NCI-H128 (cell line): ENCODE data around the gene SLX4IP.

Experiments used
- DNase-seq: peaks from one replicate; lab custom pipeline; 2025; ENCODE audit not compliant: unreplicated experiment; lab: John Stamatoyannopoulos, UW

SLX4IP gene

DNA sequence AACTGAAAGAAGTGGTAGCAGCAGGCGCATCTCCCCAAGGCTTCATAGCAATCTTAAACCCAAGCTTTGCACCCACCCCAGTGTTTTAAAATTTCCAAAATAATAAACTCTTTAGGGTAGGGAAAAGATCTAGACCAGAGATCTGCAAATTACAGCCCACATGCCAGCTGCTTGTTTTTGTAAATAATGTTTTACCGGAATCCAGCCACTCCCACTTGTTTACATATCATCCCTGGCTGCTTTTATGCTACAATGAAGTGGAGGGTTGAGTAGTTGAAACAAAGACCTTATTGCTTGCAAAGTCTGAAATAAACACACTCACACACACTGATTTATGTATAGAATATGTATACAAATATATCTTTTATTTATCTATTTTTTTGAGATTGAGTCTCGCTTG lies 30.0 kb downstream of the SLX4IP start:
- no peak for DNase-seq

DNA sequence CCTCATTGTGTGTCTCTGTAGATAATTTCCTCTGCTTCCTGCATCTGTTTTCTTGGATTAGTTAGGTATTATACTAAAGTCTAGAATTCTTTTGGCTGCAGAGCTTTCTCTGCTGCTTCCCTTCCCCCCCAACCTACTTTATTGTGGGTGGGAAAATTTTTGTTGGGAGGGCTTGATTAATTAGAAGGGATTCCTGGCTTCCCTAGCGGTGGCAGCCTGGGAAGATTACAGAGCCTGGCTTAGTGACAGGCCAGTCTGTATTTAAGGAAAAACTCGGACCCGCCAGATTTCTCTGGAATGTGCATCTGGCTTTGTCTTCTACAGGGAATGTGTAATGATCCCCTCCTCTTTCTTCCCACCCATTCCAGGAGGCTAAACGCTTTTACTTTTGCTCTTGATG lies 31.2 kb downstream of the SLX4IP start:
- DNase-seq = no peak

DNA sequence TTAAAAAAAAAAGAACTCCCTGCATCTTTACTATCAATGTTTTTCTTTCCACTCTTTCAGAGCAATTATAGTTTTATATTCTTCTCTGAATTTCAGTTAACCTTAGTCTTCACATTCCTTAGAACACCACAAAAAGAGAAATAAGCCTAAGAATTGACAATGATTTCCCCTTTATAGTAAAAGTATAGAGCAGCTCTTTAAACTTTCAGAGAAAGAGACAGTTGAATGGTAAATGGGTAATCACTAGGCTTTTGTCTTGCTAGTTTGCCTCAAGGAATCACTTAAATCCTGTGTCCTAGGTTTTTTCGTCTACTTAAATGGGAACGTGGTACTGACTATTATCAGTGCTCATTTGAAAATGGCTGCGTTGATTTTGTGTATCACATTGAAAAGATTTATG lies 31.8 kb downstream of the SLX4IP start:
- DNase-seq = no peak

DNA sequence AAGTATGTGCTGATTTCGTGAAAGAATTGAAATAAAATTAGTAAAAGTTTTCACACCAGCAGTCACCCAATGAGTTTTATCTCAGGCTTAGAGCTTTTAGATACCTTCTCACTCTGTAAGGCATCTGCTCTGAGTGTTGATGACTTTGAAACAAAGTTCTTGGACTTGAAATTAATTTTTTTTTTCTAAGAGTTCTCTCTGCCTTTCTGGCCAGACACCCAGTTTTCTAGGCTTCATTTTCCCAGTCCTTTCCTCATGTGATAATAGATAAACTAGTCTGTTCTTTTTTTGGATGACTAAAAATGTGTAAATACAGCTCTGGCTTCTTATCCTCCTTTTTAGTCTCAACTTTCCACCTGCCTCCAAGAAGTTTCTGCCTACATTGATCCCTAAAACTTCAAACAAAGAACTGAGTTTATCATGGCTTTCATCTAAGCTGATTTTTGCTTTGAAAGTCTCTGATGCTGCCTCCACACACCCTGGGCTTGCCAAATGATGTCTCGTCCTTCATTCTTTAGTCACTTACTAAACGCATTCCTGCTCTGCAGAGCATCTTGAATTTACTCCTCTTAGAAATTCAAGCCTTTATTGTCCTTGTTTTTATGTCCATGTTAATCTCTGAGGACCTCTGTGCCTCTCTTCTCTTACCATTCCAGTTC lies 32.7 kb downstream of the SLX4IP start:
- DNase-seq = no peak

DNA sequence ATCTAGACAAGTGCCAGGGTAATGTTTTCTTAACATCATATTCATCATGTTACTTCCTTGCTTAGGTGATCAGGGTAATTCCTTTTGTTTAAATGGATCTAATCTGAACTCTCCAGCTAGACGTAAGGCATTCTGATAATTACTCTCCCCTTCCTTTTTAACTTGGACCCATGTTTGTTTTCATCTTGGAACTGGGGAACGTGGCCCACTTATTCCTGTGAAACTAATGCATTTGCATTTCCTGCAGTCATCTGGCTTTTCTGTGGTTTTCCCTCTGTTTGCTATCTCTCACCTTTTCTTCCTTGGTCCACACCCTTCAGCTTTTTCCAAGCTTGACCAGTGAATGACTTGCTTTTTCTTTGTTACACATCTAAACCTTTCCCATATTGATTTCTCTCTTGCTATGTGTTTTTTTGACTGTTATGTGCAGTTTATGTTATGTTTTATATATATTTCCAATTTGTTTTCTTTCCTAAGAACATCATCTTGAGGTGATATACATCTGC lies 33.3 kb downstream of the SLX4IP start:
- no peak for DNase-seq

DNA sequence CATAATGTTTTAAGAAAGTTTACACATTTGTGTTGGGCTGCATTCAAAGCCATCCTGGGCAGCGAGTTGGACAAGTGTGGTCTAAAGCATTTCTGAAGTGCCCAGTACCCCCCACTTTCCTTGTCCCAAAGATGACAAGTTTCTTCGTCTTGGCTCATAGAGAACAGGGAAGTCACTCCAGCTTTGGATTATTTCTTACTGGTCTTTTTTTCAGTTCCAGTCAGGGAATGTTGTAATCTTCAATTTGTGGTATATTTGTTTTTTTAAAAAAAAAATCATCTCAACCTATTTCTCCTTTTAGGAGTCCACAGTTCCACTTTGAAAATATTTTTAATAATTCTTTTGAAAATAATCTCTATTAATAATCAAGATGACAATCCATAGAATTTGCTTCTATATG lies 34.0 kb downstream of the SLX4IP start:
- no peak for DNase-seq

DNA sequence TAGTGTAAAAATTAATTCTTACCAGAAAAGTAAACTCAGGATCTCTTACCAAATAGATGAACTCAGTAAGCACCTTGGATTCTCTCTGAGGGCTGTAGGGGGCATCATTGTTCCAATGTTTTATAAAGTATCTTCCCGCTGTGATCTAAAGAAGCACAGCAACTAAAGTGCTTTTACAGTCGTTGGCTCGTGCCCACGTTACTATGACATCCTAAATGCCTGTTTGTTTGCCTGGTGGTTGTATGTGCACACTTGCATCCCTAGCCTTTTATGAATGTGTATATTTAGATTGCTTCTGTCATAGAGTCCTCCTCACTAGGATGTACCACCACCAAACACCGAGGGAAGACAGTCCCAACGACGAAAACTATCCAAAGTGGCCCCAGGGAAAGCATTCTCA lies 34.5 kb downstream of the SLX4IP start:
- DNase-seq = peak; percentile 93

DNA sequence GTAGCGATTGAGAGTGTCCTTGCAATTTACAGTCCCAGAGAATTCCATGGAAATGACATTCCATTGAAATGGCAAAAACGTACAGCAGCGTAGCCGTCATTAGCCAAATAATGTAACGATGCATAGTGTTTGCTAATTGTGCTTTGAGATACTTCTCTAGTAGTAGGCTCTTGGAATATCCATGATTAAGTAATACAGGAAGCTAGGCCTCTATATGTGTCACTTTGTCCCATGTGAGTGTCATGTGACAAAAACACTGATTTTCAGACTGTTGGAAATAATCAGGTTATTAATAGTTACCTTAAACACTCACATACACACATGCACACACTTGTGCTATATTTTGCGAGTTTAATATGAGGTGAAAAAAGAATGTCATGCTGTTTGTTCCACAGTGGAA lies 35.2 kb downstream of the SLX4IP start:
- no peak for DNase-seq

DNA sequence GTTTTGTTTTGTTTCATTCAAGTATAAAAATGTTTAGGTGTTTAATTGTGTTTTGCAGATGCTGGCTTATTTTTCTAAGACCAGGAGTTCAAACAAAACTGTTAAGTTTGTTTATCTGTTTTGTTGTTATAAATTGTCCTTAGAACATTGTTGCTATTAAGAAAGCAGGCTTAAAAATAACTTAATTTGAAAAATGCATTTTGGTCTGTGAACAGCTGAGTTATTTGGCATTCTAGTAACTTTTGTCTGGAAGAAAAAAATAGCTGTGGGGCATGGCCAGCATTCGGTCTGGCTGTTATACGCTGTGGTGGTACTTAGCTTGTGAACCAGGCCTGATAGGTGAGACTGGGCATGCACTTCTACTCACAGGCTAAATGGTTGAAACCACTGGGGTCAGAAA lies 37.8 kb downstream of the SLX4IP start:
- no peak for DNase-seq

DNA sequence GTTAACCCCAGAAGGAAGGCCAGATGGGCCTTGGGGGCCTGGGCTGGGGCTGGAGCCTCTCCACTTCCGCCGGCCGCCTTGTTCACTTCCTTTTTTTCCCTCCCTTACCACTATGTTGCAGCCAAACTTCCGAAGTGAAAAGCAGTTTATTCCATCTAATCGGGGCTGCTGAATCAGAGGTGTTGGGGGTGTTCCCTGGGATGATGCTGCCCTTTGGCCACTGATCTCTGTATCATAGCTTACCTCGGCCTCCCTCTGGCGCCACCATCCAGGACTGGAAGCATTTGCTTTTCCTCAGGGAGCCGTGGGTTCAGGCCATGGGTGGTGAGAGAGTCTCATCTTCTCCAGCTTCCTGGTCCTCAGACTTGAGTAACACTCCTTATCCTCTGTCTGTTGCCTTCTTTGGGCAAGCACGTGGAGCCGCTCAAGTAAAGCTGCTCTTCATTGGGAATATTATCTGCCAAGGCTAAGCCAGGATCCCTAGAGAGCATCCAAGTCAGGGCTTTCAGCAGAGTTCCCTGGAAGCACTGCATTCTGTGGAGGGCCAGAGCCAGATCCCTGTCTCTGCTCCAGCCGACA lies 39.6 kb downstream of the SLX4IP start:
- no peak for DNase-seq

DNA sequence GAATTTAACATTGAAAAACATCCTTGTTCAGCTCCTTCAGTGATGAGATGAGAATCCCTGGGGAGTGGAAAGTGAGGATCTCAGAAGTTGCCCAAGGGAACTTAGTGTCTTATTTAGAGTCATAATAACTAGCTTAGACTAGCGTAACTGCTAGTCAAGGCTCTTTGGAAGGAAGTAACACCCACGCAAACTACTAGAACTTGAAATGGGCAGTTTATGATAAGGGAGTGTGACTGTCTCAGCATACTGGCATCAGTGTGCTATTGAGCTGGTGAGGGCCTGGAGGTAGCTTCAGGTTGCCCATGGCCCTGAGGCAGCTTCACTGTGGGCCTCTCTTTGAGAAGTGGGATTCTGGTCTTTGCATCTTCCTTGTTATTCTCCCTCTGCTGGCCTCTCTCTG lies 40.1 kb downstream of the SLX4IP start:
- no peak for DNase-seq

DNA sequence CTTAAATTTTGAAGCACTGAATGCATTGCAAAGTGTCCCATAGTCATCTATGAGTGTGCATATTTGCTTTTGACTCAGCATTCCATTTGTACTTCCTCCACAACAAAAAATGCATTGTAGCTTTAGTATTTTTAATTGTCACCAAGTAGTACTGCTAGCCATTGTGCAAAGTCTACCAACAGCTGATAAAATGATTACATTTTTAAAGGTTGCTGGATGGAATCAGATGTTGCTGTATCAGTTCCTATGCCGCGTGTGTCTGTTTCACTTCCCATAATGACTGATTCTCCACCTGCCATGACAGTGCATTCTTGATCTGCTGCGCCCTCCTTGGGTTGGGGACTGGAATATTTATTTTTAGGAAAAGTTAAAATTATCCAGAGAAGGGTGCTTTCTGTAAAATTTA lies 41.2 kb downstream of the SLX4IP start:
- DNase-seq = no peak

DNA sequence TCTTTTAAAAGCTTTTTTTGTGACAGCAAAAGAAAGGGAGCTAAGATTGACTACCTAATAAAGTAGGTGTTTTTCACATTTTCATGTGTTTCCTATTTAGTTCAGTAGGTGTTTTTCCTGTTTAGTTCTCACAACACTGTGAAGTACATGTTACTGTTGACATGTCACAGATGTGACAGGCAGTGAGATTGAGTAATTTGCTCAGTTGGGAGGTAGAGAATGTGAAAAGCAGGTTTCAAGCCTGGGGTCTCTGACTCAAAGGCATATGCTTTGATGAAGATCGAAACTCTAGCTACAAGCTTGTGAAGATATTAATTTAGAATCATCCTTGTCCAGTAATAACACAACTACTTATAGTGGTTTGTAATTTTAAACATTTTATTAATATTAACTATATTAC lies 43.1 kb downstream of the SLX4IP start:
- DNase-seq = no peak

DNA sequence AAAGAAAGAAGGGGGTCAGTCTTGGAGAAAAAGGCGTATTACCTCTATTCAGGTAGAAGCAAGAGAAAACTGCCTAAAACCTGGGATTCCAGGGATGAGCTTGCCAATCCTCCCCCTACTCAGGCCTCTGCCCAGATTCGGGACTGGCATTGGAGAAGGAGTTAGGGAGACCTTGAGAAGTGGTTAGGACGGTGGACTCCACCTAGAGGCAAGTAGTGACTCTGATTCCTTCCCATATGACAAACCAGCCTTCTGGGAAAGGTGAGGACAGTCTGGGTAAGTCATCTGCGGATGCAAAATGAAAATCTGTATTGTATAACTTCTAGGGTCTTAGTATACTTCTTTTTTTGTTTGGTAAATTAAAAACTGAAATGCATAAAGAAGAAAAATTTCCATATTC lies 43.8 kb downstream of the SLX4IP start:
- no peak for DNase-seq

DNA sequence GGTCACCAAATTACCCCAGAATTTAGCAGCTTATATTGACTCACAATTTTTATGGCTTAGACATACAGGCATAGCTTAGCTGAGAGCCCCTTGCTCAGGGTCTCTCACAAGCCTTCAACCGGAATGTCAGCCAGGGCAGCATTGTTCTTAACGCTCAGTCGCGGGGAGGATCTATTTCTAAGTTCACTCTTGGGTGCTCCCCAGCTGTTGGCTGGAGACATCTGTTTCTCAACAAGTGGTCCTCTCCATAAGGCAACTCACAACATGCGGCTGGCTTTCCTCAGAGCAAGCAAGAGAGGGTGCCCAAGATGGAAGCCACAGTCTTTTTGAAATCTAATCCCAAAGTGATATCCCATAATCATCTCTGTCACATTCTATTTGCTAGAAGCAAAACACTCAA lies 46.6 kb downstream of the SLX4IP start:
- no peak for DNase-seq

DNA sequence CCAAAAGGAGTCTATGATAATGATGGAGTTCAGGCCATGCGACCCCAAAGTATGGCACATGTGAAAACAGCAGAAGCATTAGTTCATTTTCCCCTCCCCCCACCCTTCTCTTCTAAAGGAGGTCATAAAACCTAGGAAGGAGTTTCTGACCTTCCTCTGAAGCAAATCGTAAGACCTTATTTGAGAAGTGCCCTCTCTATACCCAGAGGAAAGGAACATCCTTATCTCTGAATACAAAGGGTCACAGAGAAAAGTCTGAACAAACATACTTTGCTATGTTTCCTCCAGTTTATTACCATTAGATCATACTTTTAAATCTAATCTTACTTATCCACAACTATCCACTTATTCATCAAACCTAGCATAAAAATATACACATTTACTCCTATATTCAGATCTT lies 48.6 kb downstream of the SLX4IP start:
- DNase-seq = no peak

DNA sequence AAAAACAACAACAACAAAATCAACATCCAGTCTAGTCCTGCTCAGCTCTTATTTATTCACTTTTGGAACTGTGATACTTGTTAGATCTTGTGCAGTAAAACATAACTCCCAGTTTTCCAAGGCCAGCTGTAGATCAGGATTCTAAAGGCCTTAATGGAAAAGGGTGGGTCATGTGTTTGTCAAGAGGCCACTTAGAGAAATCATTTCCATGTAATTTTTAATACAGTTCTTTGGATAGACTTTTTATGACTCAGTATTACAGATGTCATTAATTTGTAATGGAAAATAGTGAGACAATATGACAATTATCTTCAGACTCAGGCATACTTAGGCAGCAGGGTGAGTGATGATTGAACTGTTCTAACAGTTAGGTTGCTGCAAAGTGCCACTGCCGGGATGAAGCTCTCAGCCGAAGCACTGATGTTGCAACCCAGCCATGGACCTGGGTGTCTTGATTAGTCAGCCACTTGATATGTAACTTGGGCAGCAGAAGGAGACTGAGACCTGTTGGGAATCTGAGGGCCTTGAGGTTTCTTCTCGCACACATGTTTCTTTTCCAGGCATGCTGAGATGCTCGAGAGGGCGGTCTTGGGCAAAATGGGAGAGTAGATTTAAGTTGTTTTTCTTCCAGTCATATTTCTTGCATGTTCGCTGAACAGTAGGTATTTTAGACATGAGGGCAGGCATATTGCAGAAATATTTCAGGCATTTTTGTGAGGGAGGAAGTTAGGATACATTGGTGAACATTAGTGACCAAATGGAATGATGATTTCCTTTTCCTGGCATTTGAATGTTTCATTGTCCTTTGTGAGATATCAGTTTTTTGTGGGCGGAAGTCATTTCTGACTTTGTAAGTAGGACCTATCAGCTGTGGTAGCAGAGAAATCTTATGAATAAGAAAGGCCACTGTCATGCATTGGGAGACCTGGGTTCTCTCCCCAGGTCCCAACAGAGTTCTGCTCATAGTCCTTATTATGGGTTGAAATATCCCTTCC lies 52.3 kb downstream of the SLX4IP start:
- DNase-seq = no peak

DNA sequence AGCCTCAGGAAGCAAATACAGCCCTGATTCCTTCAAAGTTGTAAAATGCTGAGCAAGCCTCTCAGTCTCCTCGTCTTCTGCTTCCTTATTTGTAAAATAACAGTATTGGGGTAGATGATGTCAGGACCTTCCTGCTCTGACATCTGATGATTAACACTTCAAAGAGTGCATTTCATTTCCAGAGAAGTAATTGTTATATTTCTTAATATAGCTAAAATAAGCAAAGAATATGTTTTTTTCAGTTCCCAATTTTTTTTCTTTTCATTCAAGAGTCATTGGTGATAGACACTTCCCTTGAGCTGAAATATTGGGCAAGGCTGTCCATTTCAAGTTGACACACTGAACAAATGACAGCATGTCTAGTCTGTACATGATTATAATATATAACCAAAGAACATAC lies 53.4 kb downstream of the SLX4IP start:
- DNase-seq = no peak

DNA sequence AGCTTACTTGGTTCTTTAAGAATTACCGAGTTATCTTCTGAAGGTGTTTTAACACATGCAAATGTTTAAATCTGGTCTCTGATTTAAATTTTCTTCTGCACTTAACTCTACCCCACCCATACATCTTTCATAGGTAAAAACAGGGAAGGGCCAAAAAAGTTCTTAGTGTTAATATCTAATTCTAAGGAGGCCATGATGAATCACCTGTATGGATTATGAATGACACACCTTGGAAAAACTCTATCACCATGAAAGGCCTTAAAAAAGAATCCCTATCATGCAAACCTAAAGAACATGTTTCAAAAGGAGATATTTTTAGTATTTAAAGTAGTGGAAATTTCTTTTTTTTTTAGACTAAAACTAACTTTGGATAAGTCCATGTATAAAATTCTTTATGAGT lies 54.7 kb downstream of the SLX4IP start:
- no peak for DNase-seq

DNA sequence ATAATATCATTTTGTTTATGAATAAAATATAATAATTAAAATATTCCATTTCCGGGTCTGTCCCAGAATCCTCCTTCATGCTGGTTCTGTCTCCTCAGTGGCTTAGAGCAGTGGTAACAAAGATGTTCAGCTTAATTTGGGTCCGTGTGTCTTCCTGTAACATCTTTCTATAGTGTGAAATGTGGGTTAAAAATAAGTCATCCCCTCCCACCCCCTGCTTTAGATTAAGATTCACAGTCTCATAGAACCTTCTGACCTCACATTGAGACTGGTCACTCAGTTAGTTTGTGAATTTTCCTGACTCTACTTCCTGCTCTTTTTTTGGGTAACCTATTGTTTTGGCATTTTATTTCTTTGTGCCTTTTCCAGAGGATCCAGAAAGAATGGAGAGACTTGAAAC lies 55.2 kb downstream of the SLX4IP start:
- no peak for DNase-seq

DNA sequence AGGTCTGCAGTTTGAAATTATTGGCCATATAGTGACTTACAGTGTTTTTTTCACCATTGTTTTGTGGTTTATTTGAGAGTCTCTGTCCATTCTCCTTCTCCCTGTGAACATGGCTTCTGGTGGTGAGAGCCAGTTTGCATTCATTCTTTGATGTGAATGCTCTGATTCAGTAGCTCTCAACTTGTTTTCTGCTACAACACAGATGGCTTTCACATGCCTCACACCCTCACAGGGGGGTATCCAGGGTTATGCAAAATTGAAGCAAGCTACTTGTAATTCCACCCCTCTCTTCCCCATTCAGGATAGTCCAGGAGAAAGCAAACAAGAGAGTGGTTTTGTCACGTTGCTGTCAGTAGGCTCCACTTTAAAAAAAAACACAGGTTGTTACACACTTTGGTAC lies 55.6 kb downstream of the SLX4IP start:
- DNase-seq = no peak

DNA sequence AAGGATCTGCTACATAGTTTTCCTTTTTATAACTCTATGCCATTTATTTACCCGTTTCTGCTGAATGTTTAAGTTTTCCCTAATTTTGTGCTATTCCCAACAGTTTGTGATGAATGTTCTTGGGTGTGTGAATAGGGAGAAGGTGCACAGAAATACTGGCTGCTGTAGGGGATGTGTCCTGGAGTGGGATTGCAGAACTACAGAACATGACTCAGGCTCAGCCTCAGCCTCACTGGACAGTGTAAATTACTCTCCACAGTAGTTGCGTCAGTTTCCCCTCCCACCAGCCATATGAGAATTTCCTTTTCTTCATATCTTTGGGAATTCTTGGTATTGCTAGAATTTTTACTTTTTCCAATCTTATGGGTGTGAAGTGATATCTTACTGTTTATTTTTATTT lies 57.0 kb downstream of the SLX4IP start:
- no peak for DNase-seq
